A673 (cell line): ENCODE results near the gene STAP2. TPM values are rescaled to one million over a fixed set of nuclear protein-coding genes. Genes with fewer than 3 reads are reported as not detected.

Source experiments
- BruUV-seq: library from RNA; stranded (reverse); fragments of 400-500 nt; replicated peaks from 2 replicates; lab custom pipeline; 2021; lab: Mats Ljungman, UMichigan
- CTCF ChIA-PET: fragments of 300-600 bp; sonication (Branson Sonifier 250); formaldehyde crosslinking; loops from one replicate; lab custom pipeline; 2022; ENCODE audit warnings: antibody characterized with exemption; lab: Charles Lee
- POLR2A ChIA-PET: fragments of 300-600 bp; sonication (Branson Sonifier 250); formaldehyde crosslinking; loops from one replicate; lab custom pipeline; 2022; ENCODE audit warnings: antibody characterized with exemption; ENCODE audit not compliant: low non-redundant PET; lab: Charles Lee
- DNase-seq: peaks from one replicate; pipeline ENCODE4 v3.0.0-alpha.2; 2015; ENCODE audit warnings: low spot score
- H3K27ac ChIP-seq: fragments of 200-600 bp; sonication (generic); 2 replicates; pipeline ENCODE4 v1.5.1; 2016; ENCODE audit warnings: mixed run types, low read depth, mild to moderate bottlenecking, mixed read lengths, antibody characterized with exemption, low read length; ENCODE audit not compliant: poor library complexity, severe bottlenecking
- H3K27me3 ChIP-seq: fragments of 200-600 bp; sonication (generic); replicated peaks from 2 replicates; pipeline ENCODE4 v1.6.1; 2017; ENCODE audit warnings: mixed run types, low read depth, mild to moderate bottlenecking, mixed read lengths, antibody characterized with exemption, low read length; ENCODE audit not compliant: insufficient read depth, poor library complexity
- H3K36me3 ChIP-seq: fragments of 200-600 bp; sonication (generic); 2 replicates; pipeline ENCODE4 v1.6.1; 2016; ENCODE audit warnings: mixed run types, mild to moderate bottlenecking, mixed read lengths, antibody characterized with exemption, low read length; ENCODE audit not compliant: insufficient read depth, poor library complexity, severe bottlenecking
- H3K4me1 ChIP-seq: fragments of 200-600 bp; sonication (generic); 2 replicates; pipeline ENCODE4 v1.6.1; 2017; ENCODE audit warnings: mixed run types, mild to moderate bottlenecking, mixed read lengths, antibody characterized with exemption, low read length; ENCODE audit not compliant: insufficient read depth, poor library complexity, severe bottlenecking
- H3K4me3 ChIP-seq: fragments of 200-600 bp; sonication (generic); 2 replicates; pipeline ENCODE4 v1.5.1; 2016; ENCODE audit warnings: low read depth, mixed run types, mild to moderate bottlenecking, mixed read lengths, low read length; ENCODE audit not compliant: poor library complexity, severe bottlenecking
- H3K9me3 ChIP-seq: fragments of 200-600 bp; sonication (generic); 2 replicates; pipeline ENCODE4 v1.6.1; 2016; ENCODE audit warnings: mixed run types, low read depth, mild to moderate bottlenecking, mixed read lengths, antibody characterized with exemption, low read length; ENCODE audit not compliant: poor library complexity, severe bottlenecking
- EZH2 ChIP-seq: fragments of 200-600 bp; sonication (generic); IDR thresholded peaks from 2 replicates; pipeline ENCODE4 v1.6.1; 2017; ENCODE audit warnings: borderline replicate concordance, low read depth, mild to moderate bottlenecking, mixed read lengths, antibody characterized with exemption, low read length; ENCODE audit not compliant: poor library complexity, severe bottlenecking
- intact Hi-C: fragments of 100-400 bp; cut with micrococcal nuclease; formaldehyde crosslinking; loops from one replicate; pipeline ENCODE4 v1.10.0; 2022; ENCODE audit not compliant: unreplicated experiment
- total RNA-seq: library from RNA; stranded (reverse); gene quantifications from 2 replicates; pipeline ENCODE4 v1.2.3, GENCODE V29; 2021
- TF ChIP-seq, protein P1 (sequence below): fragments of 300-800, 200-600 bp; sonication (generic); conservative IDR thresholded peaks from 2 replicates; pipeline ENCODE4 v1.5.1; 2017; ENCODE audit warnings: low read depth, mild to moderate bottlenecking, antibody characterized with exemption, low read length, moderate library complexity, mixed read lengths

Gene STAP2
- total RNA-seq, 1 experiment from 2014 or later: 2.0 TPM

DNA sequence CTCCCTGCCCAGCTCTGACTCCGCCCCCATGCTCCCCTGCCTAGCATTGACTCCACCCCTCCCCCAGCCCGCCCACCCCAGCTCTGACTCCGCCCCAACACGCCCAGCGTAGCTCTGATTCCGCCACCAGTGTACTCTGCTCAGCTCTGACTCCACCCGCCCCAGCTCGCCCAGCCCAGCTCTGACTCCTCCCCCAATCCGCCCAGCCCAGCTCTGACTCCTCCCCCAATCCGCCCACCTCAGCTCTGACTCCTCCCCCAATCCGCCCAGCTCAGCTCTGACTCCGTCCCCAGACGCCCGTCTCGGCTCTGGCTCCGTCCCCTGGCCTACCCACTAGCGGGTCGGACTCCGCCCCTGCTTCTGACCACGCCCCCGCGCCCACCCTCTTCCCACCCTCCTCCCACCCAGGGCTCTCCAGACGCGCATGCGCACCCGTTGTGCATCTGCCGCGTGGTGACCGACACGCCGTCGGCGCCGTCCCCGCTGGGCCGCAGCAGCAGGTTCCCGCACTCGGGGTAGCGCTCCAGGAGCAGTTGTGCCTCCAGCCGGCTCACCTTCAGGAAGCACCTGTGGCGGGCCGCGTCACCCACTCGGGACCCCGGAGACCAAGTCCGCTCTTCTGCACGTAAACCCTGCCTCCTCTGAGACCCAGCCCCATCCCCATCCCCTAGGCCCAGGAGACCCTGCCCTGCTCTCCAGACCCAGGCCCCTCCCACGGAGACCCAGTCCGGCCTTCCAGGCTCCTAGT, 10.2 kb downstream of the STAP2 start:
- Histone ChIP-seq H3K27me3 (no peaks in the 10 kb centered on the region), H3K9me3 (no peaks in the 10 kb centered on the region), H3K27ac (peak overlapping the region; percentile 54), H3K36me3 (no peaks in the 10 kb centered on the region), H3K4me3 (peak overlapping the region; percentile 58), H3K4me1 (peaks cover 11% of the 10 kb centered on the region)
- intact Hi-C loops: no loop called here
- ChIA-PET CTCF (interaction anchor here (0.6 to 1.2 kb wide), 3 partner anchors 15 to 81 kb away, joined by 3 to 8 read pairs (median 5); partner anchors contain the start of genes MPND and YJU2), POLR2A (no interaction called here)
- TF ChIP-seq EZH2: no peak
- TF ChIP-seq, protein P1, sequence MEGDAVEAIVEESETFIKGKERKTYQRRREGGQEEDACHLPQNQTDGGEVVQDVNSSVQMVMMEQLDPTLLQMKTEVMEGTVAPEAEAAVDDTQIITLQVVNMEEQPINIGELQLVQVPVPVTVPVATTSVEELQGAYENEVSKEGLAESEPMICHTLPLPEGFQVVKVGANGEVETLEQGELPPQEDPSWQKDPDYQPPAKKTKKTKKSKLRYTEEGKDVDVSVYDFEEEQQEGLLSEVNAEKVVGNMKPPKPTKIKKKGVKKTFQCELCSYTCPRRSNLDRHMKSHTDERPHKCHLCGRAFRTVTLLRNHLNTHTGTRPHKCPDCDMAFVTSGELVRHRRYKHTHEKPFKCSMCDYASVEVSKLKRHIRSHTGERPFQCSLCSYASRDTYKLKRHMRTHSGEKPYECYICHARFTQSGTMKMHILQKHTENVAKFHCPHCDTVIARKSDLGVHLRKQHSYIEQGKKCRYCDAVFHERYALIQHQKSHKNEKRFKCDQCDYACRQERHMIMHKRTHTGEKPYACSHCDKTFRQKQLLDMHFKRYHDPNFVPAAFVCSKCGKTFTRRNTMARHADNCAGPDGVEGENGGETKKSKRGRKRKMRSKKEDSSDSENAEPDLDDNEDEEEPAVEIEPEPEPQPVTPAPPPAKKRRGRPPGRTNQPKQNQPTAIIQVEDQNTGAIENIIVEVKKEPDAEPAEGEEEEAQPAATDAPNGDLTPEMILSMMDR: no peak
- no TSS peak for BruUV-seq
- peak; percentile 95 for DNase-seq

DNA sequence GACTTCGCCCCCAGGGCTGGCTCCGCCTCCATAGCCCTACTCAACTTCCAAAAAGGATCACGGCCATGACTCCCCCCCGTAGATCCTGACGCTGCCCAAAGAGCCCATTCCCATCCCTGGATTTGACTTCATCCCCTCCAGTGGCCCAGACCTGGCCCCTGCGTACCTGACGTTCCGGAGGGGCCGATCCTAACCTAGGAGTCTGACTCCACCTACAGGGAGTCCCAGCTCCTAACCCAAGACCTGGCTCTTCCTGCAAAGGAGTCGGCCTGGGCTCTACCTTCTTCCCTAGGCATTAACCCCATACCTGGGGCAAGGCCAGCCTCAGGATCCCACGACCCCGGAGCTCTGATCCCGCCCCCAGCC, 10.8 kb downstream of the STAP2 start:
- H3K27me3 ChIP-seq: no peaks in the 10 kb centered on the region
- intact Hi-C loops: no loop called here
- no TSS peak for BruUV-seq
- TF ChIP-seq, protein P1: no peak
- TF ChIP-seq EZH2: no peak
- no peak overlapping the region for H3K27ac ChIP-seq
- H3K4me1 ChIP-seq: peaks cover 11% of the 10 kb centered on the region
- POLR2A ChIA-PET: no interaction called here
- no peak for DNase-seq
- H3K9me3 ChIP-seq: no peaks in the 10 kb centered on the region
- CTCF ChIA-PET: interaction anchor here (0.6 to 1.2 kb wide), 3 partner anchors 15 to 81 kb away, joined by 3 to 8 read pairs (median 5); partner anchors contain the start of genes MPND and YJU2
- no peaks in the 10 kb centered on the region for H3K36me3 ChIP-seq
- peak overlapping the region; percentile 44 for H3K4me3 ChIP-seq

DNA sequence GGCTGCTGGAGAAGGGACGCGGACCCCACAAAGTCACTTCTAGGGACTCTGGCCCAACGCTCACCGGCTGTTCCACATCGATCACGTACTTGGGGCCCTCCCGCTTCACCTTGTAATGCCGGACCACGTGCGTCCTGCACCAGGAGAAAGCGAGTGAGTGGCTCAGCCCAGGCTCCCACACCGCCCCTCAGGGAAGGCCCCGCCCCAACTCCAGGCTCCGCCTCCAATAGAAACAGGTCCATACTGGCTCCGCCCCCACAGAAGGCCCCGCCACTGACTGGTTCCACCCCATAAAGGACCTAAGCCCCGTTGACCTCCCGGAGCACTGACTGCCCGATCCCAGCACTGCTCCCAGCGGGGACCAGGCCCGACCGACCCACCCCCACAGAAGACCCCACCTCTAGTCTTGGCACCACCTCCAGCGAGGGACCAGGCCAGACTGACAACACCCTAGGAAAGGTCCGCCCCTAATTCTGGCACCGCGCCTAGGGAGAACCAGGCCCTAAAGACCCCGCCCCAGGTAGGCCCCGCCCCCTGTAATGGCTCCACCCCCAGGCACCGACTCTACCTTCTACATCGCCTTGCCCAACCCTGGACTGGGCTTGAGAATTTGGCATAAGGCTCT, 11.3 kb downstream of the STAP2 start:
- intact Hi-C loops: no loop called here
- Histone ChIP-seq H3K27ac (no peak overlapping the region), H3K4me3 (peak overlapping the region; percentile 44), H3K4me1 (peaks cover 11% of the 10 kb centered on the region), H3K36me3 (no peaks in the 10 kb centered on the region), H3K27me3 (no peaks in the 10 kb centered on the region), H3K9me3 (no peaks in the 10 kb centered on the region)
- DNase-seq: peak; percentile 90
- TF ChIP-seq, protein P1: no peak
- no peak for TF ChIP-seq EZH2
- CTCF ChIA-PET: interaction anchor here (1.2 kb wide), 2 partner anchors 16 to 80 kb away, joined by 3 to 8 read pairs; partner anchors contain the start of genes MPND and YJU2
- BruUV-seq: no TSS peak
- POLR2A ChIA-PET: no interaction called here
